HCT116 (cell line): Measurements from ENCODE around the gene TRPM3. TPM values are rescaled to one million over a fixed set of nuclear protein-coding genes. Genes with fewer than 3 reads are reported as not detected.

Experiments
- ATAC-seq: fragments of 200-7000 bp; cut with Tn5 transposase; 2 replicates; pipeline ENCODE4 v1.9.1; 2020; ENCODE audit warnings: mild to moderate bottlenecking, moderate library complexity
- BruUV-seq: library from RNA; stranded (reverse); fragments of 400-500 nt; replicated peaks from 2 replicates; lab custom pipeline; 2021; lab: Mats Ljungman, UMichigan
- CTCF ChIA-PET: fragments of 300-600 bp; sonication (Branson Sonifier 250); formaldehyde crosslinking; loops from one replicate; lab custom pipeline; 2021; ENCODE audit warnings: antibody characterized with exemption; lab: Charles Lee
- POLR2A ChIA-PET: fragments of 300-600, 350-600 bp; sonication (Branson Sonifier 250); formaldehyde crosslinking; loops from one replicate; lab custom pipeline; 2021; ENCODE audit warnings: antibody characterized with exemption; lab: Charles Lee
- RAD21 ChIA-PET, 2 experiments: fragments of 300-600 bp; sonication (Branson Sonifier 250); formaldehyde crosslinking; loops; one replicate each; lab custom pipeline; 2023; ENCODE audit warnings: low total read pairs in 2 of 2; ENCODE audit not compliant: uncharacterized antibody in 2 of 2, unreplicated experiment in 2 of 2, low non-redundant PET in 1 of 2; lab: Charles Lee
- DNase-seq: peaks from one replicate; pipeline ENCODE4 v3.0.0-alpha.2; 2010; ENCODE audit warnings: low read depth, low spot score
- H2AFZ ChIP-seq: fragments of 200-600 bp; shearing (Covaris generic), sonication (generic); 2 replicates; pipeline ENCODE4 v1.6.1; 2017; ENCODE audit warnings: low read depth, mixed run types, mixed read lengths, antibody characterized with exemption, low read length; ENCODE audit not compliant: poor library complexity, severe bottlenecking
- H3K27ac ChIP-seq: 2 replicates; pipeline ENCODE4 v1.5.1; 2012; ENCODE audit warnings: low read depth, low read length
- H3K27me3 ChIP-seq: fragments of 200-600 bp; sonication (generic); 2 replicates; pipeline ENCODE4 v1.6.1; 2016; ENCODE audit warnings: mixed run types, low read length, mixed read lengths; ENCODE audit not compliant: insufficient read depth
- H3K36me3 ChIP-seq, 2 experiments: fragments of 200-500 bp in 1 of 2; fragments of 200-600 bp in 1 of 2; sonication (Bioruptor generic) in 1 of 2; sonication (generic) in 1 of 2; 2 replicates each; pipeline versions ENCODE4 v1.5.1 to v1.6.1; 2014 to 2016; ENCODE audit warnings: low read length in 2 of 2, inconsistent platforms in 1 of 2, mixed read lengths in 1 of 2, mixed run types in 1 of 2; ENCODE audit not compliant: insufficient read depth in 2 of 2, control insufficient read depth in 1 of 2
- H3K4me1 ChIP-seq, 2 experiments: fragments of 200-600 bp in 1 of 2; sonication (generic) in 1 of 2; 2 replicates each; pipeline versions ENCODE4 v1.5.1 to v1.6.1; 2012 to 2017; ENCODE audit warnings: low read length in 2 of 2, inconsistent platforms in 1 of 2, mild to moderate bottlenecking in 1 of 2, mixed read lengths in 1 of 2, mixed run types in 1 of 2, moderate library complexity in 1 of 2; ENCODE audit not compliant: insufficient read depth in 2 of 2, control insufficient read depth in 1 of 2
- H3K4me2 ChIP-seq: fragments of 200-600 bp; sonication (generic); 2 replicates; pipeline ENCODE4 v1.6.1; 2017; ENCODE audit warnings: mixed run types, low read length, mixed read lengths
- H3K4me3 ChIP-seq, 2 experiments: fragments of 200-600 bp in 1 of 2; sonication (generic) in 1 of 2; replicated peaks in 1 of 2; 2 replicates each; pipeline ENCODE4 v1.5.1; 2011 to 2016; ENCODE audit warnings: low read length in 2 of 2, control low read depth in 1 of 2, low read depth in 1 of 2, mild to moderate bottlenecking in 1 of 2, mixed read lengths in 1 of 2, mixed run types in 1 of 2
- H3K79me2 ChIP-seq: fragments of 200-600 bp; sonication (generic); 2 replicates; pipeline ENCODE4 v1.6.1; 2017; ENCODE audit warnings: mild to moderate bottlenecking, mixed run types, low read length, moderate library complexity, mixed read lengths; ENCODE audit not compliant: insufficient read depth
- H3K9ac ChIP-seq: fragments of 200-600 bp; sonication (generic); 2 replicates; pipeline ENCODE4 v1.6.1; 2016; ENCODE audit warnings: low read length, mixed read lengths
- H3K9me2 ChIP-seq: fragments of 200-600 bp; sonication (generic), shearing (Covaris generic); 2 replicates; pipeline ENCODE4 v1.6.1; 2017; ENCODE audit warnings: mixed run types, mild to moderate bottlenecking, moderate library complexity; ENCODE audit not compliant: insufficient read depth
- H3K9me3 ChIP-seq, 2 experiments: fragments of 200-500 bp in 1 of 2; fragments of 200-600 bp in 1 of 2; sonication (Bioruptor generic) in 1 of 2; sonication (generic) in 1 of 2; 2 replicates each; pipeline ENCODE4 v1.6.1; 2014 to 2017; ENCODE audit warnings: low read length in 2 of 2, mixed read lengths in 2 of 2, inconsistent platforms in 1 of 2, low read depth in 1 of 2, mild to moderate bottlenecking in 1 of 2, mixed run types in 1 of 2, moderate library complexity in 1 of 2; ENCODE audit not compliant: control insufficient read depth in 1 of 2, insufficient read depth in 1 of 2
- H4K20me1 ChIP-seq: fragments of 200-600 bp; sonication (generic), shearing (Covaris generic); 2 replicates; pipeline ENCODE4 v1.6.1; 2017; ENCODE audit warnings: mixed run types, mild to moderate bottlenecking, moderate library complexity; ENCODE audit not compliant: insufficient read depth
- ATF3 ChIP-seq: IDR thresholded peaks from 2 replicates; pipeline ENCODE4 v1.6.1; 2012
- CBX3 ChIP-seq: IDR thresholded peaks from 2 replicates; pipeline ENCODE4 v1.6.1; 2012; ENCODE audit warnings: low read depth
- CEBPB ChIP-seq: IDR thresholded peaks from 2 replicates; pipeline ENCODE4 v1.6.1; 2012; ENCODE audit warnings: low read depth
- EZH2 ChIP-seq: fragments of 200-600 bp; sonication (generic); IDR thresholded peaks from 2 replicates; pipeline ENCODE4 v1.6.1; 2017; ENCODE audit warnings: antibody characterized with exemption, mixed run types
- EZH2phosphoT487 ChIP-seq: fragments of 200-600 bp; IDR thresholded peaks from 2 replicates; pipeline ENCODE4 v1.6.1; 2018; ENCODE audit warnings: antibody characterized with exemption, borderline replicate concordance
- MAX ChIP-seq: IDR thresholded peaks from 2 replicates; pipeline ENCODE4 v1.6.1; 2012
- POLR2A ChIP-seq: IDR thresholded peaks from 2 replicates; pipeline ENCODE4 v1.7.0; 2011; ENCODE audit warnings: borderline replicate concordance; ENCODE audit not compliant: insufficient read depth, insufficient read length; ENCODE audit errors: extremely low read depth
- REST ChIP-seq: IDR thresholded peaks from 2 replicates; pipeline ENCODE4 v1.6.1; 2012; ENCODE audit warnings: low read depth
- SIN3A ChIP-seq: IDR thresholded peaks from 2 replicates; pipeline ENCODE4 v1.6.1; 2012; ENCODE audit warnings: low read depth
- SP1 ChIP-seq: IDR thresholded peaks from 2 replicates; pipeline ENCODE4 v1.6.1; 2012; ENCODE audit warnings: low read depth
- SRF ChIP-seq: IDR thresholded peaks from 2 replicates; pipeline ENCODE4 v1.6.1; 2012; ENCODE audit warnings: low read depth
- TCF7L2 ChIP-seq: IDR thresholded peaks from 2 replicates; pipeline ENCODE4 v1.7.0; 2011; ENCODE audit warnings: borderline replicate concordance, inconsistent platforms; ENCODE audit not compliant: insufficient read depth, insufficient read length; ENCODE audit errors: extremely low read depth
- YY1 ChIP-seq: IDR thresholded peaks from 2 replicates; pipeline ENCODE4 v1.6.1; 2011; ENCODE audit warnings: low read length, low read depth, moderate library complexity, mild to moderate bottlenecking; ENCODE audit not compliant: insufficient replicate concordance; ENCODE audit errors: extremely low read depth
- ZBTB33 ChIP-seq: IDR thresholded peaks from 2 replicates; pipeline ENCODE4 v1.6.1; 2011; ENCODE audit warnings: mild to moderate bottlenecking, low read length, moderate library complexity; ENCODE audit not compliant: insufficient replicate concordance; ENCODE audit errors: extremely low read depth
- ZFX ChIP-seq: fragments of 450-650 bp; IDR thresholded peaks from 2 replicates; pipeline ENCODE4 v1.6.1; 2017
- ZNF274 ChIP-seq: fragments of 200-500 bp; sonication (Bioruptor generic); IDR thresholded peaks from 2 replicates; pipeline ENCODE4 v1.6.1; 2014; ENCODE audit warnings: mild to moderate bottlenecking, low read depth, low read length, inconsistent platforms
- intact Hi-C: fragments of 100-400 bp; cut with micrococcal nuclease; formaldehyde crosslinking; loops from 2 replicates; pipeline ENCODE4 v1.10.0; 2022
- total RNA-seq: library from RNA; stranded (reverse); gene quantifications from one replicate; pipeline ENCODE4 v1.2.1, GENCODE V29; 2021; ENCODE audit not compliant: unreplicated experiment

Gene TRPM3
- total RNA-seq, 1 experiment from 2014 or later: not detected

- POLR2A ChIA-PET: no interaction called here
- H3K4me1 ChIP-seq: peaks cover 0 to 22% of the 10 kb centered on the region in 2 experiments; a peak in 2 of 4 replicates
- no peak for DNase-seq
- no peak overlapping the region for H3K27ac ChIP-seq
- no peaks in the 10 kb centered on the region for H3K27me3 ChIP-seq
- H3K36me3 ChIP-seq: no peaks in the 10 kb centered on the region
- BruUV-seq: no TSS peak
- no peak overlapping the region for H3K4me3 ChIP-seq
- RAD21 ChIA-PET: no interaction called here
- no peak overlapping the region for H3K9ac ChIP-seq
- H4K20me1 ChIP-seq: no peaks in the 10 kb centered on the region
- H3K9me3 ChIP-seq: no peaks in the 10 kb centered on the region
- no peak overlapping the region for H3K4me2 ChIP-seq
- TF ChIP-seq ZFX (no peak), POLR2A (no peak), SP1 (no peak), REST (no peak), SIN3A (no peak), EZH2phosphoT487 (no peak), ZNF274 (no peak), ZBTB33 (no peak), EZH2 (no peak), YY1 (no peak), SRF (no peak), CBX3 (no peak), MAX (no peak), CEBPB (no peak), ATF3 (no peak), TCF7L2 (no peak)
- TF ChIP-seq, all 23 proteins: peak for 0
- CTCF ChIA-PET: no interaction called here
- H3K9me2 ChIP-seq: no peaks in the 10 kb centered on the region
- no peak for ATAC-seq
- intact Hi-C loops: loop anchor here (5.0 to 10.0 kb wide), 2 partner anchors 123 to 124 kb away; no protein-coding TSS in a partner anchor
- no peak overlapping the region for H2AFZ ChIP-seq
- no peaks in the 10 kb centered on the region for H3K79me2 ChIP-seq
Measured at GRCh38 chr9:70481471-70481870, 640.0 kb downstream of the TRPM3 start.
